GM12878 (cell line): ENCODE data around the gene SYCN.

Experiments
- BCL11A ChIP-seq: IDR thresholded peaks from 2 replicates; pipeline ENCODE4 v1.6.1; 2011; ENCODE audit warnings: low read depth, low read length
- POLR2A ChIP-seq: IDR thresholded peaks from 2 replicates; pipeline ENCODE4 v1.6.1; 2011; ENCODE audit warnings: low read depth, mild to moderate bottlenecking, low read length
- SMARCA5 ChIP-seq: fragments of 450-650 bp; IDR thresholded peaks from 2 replicates; pipeline ENCODE4 v1.6.1; 2017; ENCODE audit warnings: mild to moderate bottlenecking
- TF ChIP-seq, protein P1 (sequence below), 3 experiments: IDR thresholded peaks in 2 of 3; conservative IDR thresholded peaks in 1 of 3; 2 replicates each; pipeline ENCODE4 v1.5.1; 2011; ENCODE audit warnings: low read depth in 3 of 3, low read length in 3 of 3, mild to moderate bottlenecking in 3 of 3, control low read depth in 2 of 3, moderate library complexity in 2 of 3, inconsistent platforms in 1 of 3, mixed read lengths in 1 of 3; ENCODE audit not compliant: control insufficient read depth in 2 of 3, insufficient read depth in 1 of 3; ENCODE audit errors: extremely low read depth in 1 of 3
- TF ChIP-seq, protein P2 (sequence below): IDR thresholded peaks from 2 replicates; pipeline ENCODE4 v1.6.1; 2011; ENCODE audit warnings: mild to moderate bottlenecking, low read depth, low read length, moderate library complexity; ENCODE audit not compliant: insufficient replicate concordance

DNA sequence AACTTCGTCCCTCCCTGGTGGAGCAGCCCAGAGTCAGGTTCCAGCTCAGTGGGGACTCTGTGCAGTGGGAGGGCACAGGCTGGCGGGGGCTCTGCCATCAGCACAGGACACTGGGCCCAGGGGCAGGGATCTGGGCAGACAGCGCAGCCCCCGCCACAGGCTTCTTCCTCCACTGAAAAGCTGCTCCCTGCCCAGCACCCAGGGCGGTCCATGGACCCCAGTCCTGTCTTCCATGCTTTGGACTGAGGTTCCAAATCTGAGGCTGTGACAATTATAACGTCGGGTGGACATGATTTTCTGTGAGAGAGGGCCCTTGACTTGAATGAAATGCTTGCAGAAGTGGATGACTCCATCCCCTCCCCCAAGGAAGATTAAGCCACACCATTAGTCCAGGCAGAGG lies 28.5 kb downstream of the SYCN start:
- TF ChIP-seq POLR2A (no peak), SMARCA5 (no peak), BCL11A (no peak)
- TF ChIP-seq, protein P1, sequence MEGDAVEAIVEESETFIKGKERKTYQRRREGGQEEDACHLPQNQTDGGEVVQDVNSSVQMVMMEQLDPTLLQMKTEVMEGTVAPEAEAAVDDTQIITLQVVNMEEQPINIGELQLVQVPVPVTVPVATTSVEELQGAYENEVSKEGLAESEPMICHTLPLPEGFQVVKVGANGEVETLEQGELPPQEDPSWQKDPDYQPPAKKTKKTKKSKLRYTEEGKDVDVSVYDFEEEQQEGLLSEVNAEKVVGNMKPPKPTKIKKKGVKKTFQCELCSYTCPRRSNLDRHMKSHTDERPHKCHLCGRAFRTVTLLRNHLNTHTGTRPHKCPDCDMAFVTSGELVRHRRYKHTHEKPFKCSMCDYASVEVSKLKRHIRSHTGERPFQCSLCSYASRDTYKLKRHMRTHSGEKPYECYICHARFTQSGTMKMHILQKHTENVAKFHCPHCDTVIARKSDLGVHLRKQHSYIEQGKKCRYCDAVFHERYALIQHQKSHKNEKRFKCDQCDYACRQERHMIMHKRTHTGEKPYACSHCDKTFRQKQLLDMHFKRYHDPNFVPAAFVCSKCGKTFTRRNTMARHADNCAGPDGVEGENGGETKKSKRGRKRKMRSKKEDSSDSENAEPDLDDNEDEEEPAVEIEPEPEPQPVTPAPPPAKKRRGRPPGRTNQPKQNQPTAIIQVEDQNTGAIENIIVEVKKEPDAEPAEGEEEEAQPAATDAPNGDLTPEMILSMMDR (IDR thresholded peaks at IDR 0.05 in 2 of 3, conservative IDR thresholded peaks at IDR 0.05 in 1 of 3; ENCODE audit: control insufficient read depth in 2 of 3, extremely low read depth in 1 of 3, insufficient read depth in 1 of 3, low read depth in 3 of 3, low read length in 3 of 3): no peak
- TF ChIP-seq, protein P2, sequence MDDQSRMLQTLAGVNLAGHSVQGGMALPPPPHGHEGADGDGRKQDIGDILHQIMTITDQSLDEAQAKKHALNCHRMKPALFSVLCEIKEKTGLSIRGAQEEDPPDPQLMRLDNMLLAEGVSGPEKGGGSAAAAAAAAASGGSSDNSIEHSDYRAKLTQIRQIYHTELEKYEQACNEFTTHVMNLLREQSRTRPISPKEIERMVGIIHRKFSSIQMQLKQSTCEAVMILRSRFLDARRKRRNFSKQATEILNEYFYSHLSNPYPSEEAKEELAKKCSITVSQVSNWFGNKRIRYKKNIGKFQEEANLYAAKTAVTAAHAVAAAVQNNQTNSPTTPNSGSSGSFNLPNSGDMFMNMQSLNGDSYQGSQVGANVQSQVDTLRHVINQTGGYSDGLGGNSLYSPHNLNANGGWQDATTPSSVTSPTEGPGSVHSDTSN: no peak
